Fibroblast of skin of scalp (primary cell): Measurements from ENCODE around the gene RASA3. TPM values are rescaled to one million over a fixed set of nuclear protein-coding genes. Genes with fewer than 3 reads are reported as not detected.
"Not testable (repeated sequence)": the region's sequence is repeated elsewhere in the genome, so short reads cannot be mapped to it uniquely, and the experiment has no call there.

Source experiments
- DNase-seq: peaks from one replicate; pipeline ENCODE4 v3.0.0-alpha.2; 2013
- polyA plus RNA-seq, 2 experiments: library from polyadenylated mRNA; unstranded; fragments of 120-200 nt; gene quantifications; one replicate each; pipeline ENCODE4 v1.2.1, GENCODE V29; 2013; ENCODE audit not compliant: insufficient read length in 2 of 2

The RASA3 gene, protein sequence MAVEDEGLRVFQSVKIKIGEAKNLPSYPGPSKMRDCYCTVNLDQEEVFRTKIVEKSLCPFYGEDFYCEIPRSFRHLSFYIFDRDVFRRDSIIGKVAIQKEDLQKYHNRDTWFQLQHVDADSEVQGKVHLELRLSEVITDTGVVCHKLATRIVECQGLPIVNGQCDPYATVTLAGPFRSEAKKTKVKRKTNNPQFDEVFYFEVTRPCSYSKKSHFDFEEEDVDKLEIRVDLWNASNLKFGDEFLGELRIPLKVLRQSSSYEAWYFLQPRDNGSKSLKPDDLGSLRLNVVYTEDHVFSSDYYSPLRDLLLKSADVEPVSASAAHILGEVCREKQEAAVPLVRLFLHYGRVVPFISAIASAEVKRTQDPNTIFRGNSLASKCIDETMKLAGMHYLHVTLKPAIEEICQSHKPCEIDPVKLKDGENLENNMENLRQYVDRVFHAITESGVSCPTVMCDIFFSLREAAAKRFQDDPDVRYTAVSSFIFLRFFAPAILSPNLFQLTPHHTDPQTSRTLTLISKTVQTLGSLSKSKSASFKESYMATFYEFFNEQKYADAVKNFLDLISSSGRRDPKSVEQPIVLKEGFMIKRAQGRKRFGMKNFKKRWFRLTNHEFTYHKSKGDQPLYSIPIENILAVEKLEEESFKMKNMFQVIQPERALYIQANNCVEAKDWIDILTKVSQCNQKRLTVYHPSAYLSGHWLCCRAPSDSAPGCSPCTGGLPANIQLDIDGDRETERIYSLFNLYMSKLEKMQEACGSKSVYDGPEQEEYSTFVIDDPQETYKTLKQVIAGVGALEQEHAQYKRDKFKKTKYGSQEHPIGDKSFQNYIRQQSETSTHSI
- polyA plus RNA-seq (2013, experiment 1 of 2; ENCODE audit: insufficient read length) = 31.4 TPM
- 31.0 TPM for polyA plus RNA-seq (2013, experiment 2 of 2; ENCODE audit: insufficient read length)

GRCh38 chr13:114132419-114133121 lies at the start of gene RASA3:
TSS of gene RASA3 (minus strand) at chr13:114132623. CDS start at chr13:114132489, 134 bp downstream.
- DNase-seq = peak; percentile 85

GRCh38 chr13:114179087-114179658 lies 46.8 kb upstream of the RASA3 start, which contains the start of gene CFAP97D2:
TSS of gene CFAP97D2 (plus strand) at chr13:114179257. CDS start at chr13:114179331, 74 bp downstream.
- no peak for DNase-seq

DNA sequence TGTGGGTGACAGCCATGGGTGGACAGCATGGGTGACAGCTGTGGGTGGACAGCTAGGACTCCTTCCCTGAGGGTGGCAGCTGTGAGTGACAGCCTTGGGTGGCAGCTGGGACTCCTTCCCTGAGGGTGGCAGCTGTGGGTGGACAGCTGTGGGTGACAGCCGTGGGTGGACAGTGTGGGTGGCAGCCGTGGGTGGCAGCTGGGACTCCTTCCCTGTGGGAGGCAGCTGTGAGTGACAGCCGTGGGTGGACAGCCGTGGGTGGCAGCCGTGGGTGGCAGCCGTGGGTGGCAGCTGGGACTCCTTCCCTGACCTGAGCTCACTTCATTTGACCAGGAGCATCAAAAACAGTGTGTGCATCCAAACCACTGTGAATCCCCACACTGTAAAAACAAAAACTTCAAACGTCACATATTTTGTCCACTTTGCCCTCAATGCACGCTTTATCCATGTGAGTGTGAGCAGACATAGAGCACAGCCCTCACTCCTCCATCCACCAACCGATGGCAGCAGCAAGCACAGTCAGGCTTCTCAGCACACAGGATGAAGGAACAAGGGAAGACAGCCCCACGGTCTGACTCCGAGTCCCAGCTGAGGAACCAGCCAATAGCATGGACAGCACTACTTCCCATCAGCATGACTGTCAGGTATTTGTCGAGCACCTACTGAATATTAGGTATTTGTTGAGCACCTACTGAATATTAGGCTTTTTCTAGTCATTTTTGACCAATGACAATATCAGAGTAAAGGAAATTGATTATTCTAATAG lies 45.0 kb upstream of the RASA3 start:
- DNase-seq = no peak

DNA sequence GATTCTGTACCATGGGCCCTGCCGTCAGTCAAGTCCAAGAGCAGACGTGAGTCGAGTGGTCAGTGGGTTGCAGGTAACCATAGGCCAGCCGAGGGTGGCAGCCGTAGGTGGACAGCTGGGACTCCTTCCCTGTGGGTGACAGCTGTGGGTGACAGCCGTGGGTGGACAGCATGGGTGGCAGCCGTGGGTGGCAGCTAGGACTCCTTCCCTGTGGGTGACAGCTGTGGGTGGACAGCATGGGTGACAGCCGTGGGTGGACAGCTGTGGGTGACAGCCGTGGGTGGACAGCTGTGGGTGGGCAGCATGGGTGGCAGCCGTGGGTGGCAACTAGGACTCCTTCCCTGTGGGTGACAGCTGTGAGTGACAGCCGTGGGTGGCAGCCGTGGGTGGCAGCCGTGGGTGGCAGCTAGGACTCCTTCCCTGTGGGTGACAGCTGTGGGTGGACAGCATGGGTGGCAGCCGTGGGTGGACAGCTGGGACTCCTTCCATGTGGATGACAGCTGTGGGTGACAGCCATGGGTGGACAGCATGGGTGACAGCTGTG lies 44.0 kb upstream of the RASA3 start:
- not testable (repeated sequence) for DNase-seq

DNA sequence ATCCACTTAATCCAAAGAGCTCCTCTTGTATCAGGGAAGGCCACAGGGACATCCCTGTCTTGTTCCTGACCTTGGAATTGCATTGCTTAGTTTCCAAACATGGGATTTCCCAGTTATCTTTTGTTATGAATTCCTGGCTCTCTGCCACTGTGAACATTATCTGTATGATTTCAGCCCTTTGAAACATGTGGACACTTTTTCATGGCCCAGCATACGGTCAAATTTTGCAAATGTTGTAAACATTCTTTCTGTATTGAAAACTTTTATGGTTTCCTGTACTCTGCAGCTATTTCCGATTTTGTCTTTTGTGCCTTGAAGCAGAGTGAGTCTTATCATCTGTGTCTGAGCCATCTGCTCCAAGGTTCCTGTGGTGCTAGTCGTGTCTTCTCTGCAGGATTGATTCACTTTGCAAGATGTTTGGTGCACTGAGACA lies 42.1 kb upstream of the RASA3 start:
- peak; percentile 12 for DNase-seq

GRCh38 chr13:114173745-114174144 lies 41.3 kb upstream of the RASA3 start:
- no peak for DNase-seq

DNA sequence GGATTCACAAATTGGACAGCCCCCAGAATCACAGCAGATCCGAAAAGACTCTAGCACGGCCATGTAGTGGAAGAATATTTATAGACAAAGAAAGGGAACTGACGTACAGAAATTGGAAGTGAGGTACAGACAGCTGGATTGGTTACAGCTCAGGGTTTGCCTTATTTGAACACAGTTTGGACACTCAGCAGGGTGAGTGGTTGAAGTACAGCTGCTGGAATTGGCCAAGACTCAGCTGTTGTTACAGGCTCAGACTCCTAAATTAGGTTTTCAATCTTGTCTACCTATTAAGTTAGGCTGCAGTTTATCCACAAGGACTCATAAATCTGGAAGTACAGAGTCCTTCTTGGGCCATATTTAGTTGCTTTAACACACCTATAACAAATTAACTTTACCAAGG lies 40.8 kb upstream of the RASA3 start:
- no peak for DNase-seq

DNA sequence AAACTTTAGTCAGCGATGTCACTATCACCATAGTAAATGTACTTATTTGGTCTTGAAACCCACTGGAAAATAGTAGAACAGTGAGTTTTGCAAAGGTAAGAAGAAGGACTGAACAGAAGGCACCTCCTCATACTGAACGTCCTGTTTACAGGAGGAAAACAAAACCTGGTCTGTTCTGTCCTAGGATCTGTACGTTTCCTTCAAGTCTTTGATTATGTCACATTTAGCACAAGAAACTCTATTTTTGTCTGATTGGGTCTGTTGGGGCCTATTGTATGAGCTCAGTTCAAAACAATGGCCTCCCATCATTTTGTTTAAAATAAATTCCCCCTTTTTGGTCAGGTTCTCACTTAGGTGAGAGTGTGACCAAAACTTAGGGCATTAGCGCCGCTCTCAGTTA lies 35.5 kb upstream of the RASA3 start:
- DNase-seq = no peak

DNA sequence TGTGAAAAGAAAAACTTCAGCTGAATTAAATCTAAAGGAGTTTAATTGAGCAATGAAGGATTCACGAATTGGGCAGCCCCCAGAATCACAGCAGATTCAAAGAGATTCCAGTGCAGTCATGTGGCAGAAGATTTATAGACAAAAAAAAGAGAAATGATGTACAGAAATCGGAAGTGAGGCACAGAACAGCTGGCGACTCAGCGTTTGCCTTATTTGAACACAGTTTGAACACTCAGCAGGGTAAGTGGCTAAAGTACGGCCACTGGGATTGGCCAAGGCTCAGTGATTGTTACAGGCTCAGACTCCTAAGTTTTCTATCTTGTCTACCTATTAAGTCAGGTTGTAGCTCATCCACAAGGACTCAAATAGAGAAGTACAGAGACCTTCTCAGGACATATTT lies 35.0 kb upstream of the RASA3 start:
- peak; percentile 32 for DNase-seq

- DNase-seq = no peak
Measured at GRCh38 chr13:114166381-114167131, 34.1 kb upstream of the RASA3 start.

GRCh38 chr13:114164681-114165429 lies 32.4 kb upstream of the RASA3 start:
- no peak for DNase-seq

DNA sequence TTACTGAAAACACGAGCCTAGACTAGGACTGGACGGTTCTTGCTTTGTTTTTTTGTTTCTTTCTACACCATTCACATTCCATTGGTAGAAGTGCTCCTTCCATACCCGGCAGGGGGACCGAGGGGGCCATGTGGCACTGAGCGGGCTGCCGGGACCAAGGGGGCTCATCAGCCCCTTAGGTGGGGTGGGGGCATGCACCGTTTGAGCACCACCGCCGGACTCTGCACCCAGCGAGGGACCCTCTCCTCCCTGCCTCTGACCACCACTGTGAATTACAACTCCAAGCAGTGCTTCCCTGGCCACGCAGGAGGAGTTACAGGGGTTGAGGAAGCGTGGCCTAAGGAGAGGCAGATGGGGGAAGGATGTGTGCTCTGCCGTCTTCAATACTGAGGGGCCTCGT lies 31.6 kb upstream of the RASA3 start:
- no peak for DNase-seq

GRCh38 chr13:114162533-114162922 lies 30.1 kb upstream of the RASA3 start:
- no peak for DNase-seq

DNA sequence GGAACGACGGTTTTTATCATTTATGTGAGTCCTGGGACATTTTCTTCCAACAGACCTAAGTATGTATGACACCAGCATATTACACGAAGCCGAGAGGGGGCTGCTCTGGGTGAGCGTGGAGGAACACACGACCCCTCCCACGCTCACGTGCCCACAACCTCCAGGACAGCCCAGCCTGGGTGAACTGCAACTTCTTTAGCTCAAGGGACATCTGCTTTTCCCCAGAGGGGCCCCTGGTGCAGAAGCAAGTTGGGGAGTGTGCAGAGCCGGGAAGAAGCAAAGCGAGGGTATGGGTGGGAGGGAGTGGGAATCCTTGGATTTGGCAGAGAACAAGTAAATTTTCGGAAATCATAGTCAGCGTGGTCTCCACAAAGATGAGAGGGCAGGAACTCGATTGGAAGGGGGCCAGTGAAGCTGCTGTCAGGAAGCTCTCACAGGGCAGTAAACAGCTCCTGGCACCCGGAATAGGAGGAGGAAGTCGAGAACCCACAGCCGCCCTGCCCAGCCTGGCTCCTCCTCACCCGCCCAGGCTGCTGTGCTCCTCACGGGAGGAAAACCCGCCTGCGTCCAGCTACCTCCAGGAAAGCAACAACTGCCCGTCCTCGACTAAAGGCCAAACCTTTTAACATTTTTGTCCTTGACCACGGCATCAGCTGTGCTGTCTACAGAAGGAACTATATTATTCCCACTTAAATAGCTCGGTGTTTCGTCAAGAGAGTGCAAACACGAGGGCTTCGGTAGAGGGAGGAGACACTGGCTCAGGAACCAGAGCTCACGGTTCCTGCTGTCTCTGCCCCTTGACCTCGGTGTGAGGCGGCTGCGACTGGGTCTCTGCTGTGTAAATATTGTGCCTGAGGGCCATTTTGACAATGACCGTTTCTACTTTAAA lies 29.5 kb upstream of the RASA3 start:
- DNase-seq = peak; percentile 43

GRCh38 chr13:114161028-114161556 lies 28.7 kb upstream of the RASA3 start:
- no peak for DNase-seq

- DNase-seq = not testable (repeated sequence)
Measured at GRCh38 chr13:114158869-114159666, 26.6 kb upstream of the RASA3 start.

- DNase-seq = no peak
Measured at GRCh38 chr13:114157869-114158495, 25.6 kb upstream of the RASA3 start.
